Pericardium fibroblast (primary cell): ENCODE measurements around the gene MCF2L2. TPM values are rescaled to one million over a fixed set of nuclear protein-coding genes. Genes with fewer than 3 reads are reported as not detected.

Experiments used
- total RNA-seq: library from RNA; depleted of rRNA; stranded (reverse); fragments of >200 nt; gene quantifications from 2 replicates; pipeline ENCODE4 v1.2.3, GENCODE V29; 2015

Gene MCF2L2, protein sequence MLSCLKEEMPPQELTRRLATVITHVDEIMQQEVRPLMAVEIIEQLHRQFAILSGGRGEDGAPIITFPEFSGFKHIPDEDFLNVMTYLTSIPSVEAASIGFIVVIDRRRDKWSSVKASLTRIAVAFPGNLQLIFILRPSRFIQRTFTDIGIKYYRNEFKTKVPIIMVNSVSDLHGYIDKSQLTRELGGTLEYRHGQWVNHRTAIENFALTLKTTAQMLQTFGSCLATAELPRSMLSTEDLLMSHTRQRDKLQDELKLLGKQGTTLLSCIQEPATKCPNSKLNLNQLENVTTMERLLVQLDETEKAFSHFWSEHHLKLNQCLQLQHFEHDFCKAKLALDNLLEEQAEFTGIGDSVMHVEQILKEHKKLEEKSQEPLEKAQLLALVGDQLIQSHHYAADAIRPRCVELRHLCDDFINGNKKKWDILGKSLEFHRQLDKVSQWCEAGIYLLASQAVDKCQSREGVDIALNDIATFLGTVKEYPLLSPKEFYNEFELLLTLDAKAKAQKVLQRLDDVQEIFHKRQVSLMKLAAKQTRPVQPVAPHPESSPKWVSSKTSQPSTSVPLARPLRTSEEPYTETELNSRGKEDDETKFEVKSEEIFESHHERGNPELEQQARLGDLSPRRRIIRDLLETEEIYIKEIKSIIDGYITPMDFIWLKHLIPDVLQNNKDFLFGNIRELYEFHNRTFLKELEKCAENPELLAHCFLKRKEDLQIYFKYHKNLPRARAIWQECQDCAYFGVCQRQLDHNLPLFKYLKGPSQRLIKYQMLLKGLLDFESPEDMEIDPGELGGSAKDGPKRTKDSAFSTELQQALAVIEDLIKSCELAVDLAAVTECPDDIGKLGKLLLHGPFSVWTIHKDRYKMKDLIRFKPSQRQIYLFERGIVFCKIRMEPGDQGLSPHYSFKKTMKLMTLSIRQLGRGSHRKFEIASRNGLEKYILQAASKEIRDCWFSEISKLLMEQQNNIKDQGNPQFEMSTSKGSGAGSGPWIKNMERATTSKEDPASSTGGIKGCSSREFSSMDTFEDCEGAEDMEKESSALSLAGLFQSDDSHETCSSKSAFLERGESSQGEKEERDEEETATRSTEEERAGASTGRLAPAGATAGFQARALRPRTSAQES
- 0.58 TPM in 1 of 2 replicates, not detected in the other for total RNA-seq

DNA sequence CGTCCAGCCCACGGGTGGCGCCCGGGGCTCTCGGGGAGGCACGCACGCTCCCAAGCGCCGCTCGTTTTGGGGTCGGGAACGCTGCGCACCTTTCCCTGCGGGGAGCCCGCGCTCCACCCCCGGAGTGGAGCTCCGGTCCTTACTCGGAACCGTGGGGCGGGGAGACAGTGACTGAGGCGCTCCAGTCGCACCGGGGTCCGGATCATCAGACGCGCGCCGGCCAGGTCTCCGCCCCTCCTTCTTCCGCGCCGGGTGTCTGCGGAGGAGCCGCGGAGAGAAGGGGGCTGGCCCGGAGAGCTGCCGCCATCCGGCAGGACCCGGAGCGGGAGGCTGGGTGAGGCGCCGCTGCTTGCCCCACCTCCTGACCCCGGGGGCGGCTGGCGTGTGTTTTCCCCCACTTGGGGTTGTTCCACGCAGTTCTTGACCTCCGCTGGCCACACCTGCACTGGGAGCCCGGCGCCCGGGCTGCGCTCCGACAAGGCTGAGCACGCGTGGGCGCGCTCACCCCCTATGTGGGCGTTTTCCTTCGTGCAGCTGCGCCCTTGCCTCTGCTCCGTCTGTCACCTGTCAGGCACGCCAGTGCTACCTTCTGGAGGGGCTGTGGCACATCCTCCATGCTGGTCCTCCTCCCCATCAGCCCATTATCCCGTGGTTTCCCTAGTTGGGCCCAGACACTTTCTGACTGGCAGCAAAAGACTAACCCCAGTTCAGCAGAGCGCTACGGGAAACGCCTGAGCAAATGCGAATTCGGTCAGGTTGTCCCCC lies at the start of gene MCF2L2:
TSS of gene MCF2L2 (minus strand) at position 173 of the 765 bp plus-strand sequence. CDS start 642 bp downstream, outside the sequence.

DNA sequence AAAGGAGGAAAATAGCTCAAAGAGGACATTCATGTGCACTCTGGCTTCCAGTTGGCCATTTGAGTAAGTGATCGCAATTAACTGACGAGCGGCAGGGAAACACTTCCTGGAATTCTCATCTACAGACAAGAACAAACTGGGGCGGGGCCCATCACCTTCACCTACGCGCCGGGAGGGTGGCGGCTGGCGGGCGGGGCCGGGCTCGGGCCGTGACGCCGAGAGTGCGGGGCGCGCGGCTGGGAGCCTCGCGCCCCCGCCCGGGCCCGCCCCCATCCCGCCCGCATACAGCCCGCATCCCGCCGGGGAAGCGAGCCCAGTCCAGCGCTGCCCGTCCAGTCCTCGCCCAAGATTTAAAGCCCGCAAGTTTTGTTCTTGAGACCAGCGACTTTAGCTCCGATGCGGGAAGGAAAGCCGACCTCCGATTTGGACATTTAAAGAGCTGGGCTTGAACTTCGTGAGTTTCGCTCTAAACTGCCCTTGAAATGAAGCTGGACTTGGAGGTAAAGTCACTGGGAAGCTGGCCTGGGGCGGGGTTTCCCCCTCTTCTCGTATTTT lies 175.4 kb downstream of the MCF2L2 start, which contains the start of gene B3GNT5:
TSS of gene B3GNT5 (plus strand) at position 281 of the 555 bp plus-strand sequence. CDS start 16,546 bp downstream, outside the sequence.

Other genes with a start within 250 kb of the MCF2L2 start
- gene B3GNT5, start 175.4 kb downstream of the MCF2L2 start, total RNA-seq = 5.8 and 6.8 TPM in 2 replicates
- not detected in 2 replicates for gene KLHL6, start 127.1 kb upstream of the MCF2L2 start, total RNA-seq
- gene KLHL24, start 207.0 kb upstream of the MCF2L2 start, total RNA-seq = 30.2 and 31.7 TPM in 2 replicates